DOHH2 (cell line): ENCODE measurements around the gene RASGRP3.

ENCODE experiments used
- CTCF ChIP-seq: fragments of 200-600 bp; sonication (generic); IDR thresholded peaks from one replicate; pipeline ENCODE4 v1.5.1; 2014; ENCODE audit warnings: antibody characterized with exemption, mild to moderate bottlenecking, low read depth, low read length; ENCODE audit not compliant: poor library complexity, severe bottlenecking
- EZH2phosphoT487 ChIP-seq: fragments of 200-600 bp; sonication (generic); IDR thresholded peaks from 2 replicates; pipeline ENCODE4 v1.6.1; 2017; ENCODE audit warnings: borderline replicate concordance, mild to moderate bottlenecking, antibody characterized with exemption, low read length, moderate library complexity, mixed read lengths

- TF ChIP-seq CTCF (no peak), EZH2phosphoT487 (no peak)
Observed at GRCh38 chr2:33451825-33452224, 24.6 kb upstream of the RASGRP3 start.
